Dermis blood vessel endothelial cell (primary cell): ENCODE data around the gene SYVN1. TPM values are rescaled to one million over a fixed set of nuclear protein-coding genes. Genes with fewer than 3 reads are reported as not detected.
"Not testable (repeated sequence)": the region's sequence is repeated elsewhere in the genome, so short reads cannot be mapped to it uniquely, and the experiment has no call there.

ENCODE experiments used
- DNase-seq: peaks from one replicate; pipeline ENCODE4 v3.0.0; 2010
- total RNA-seq: library from RNA; depleted of rRNA; stranded (reverse); fragments of >200 nt; gene quantifications from 2 replicates; pipeline ENCODE4 v1.2.3, GENCODE V29; 2014

The SYVN1 gene
- total RNA-seq: 19.2 and 28.2 TPM in 2 replicates

DNA sequence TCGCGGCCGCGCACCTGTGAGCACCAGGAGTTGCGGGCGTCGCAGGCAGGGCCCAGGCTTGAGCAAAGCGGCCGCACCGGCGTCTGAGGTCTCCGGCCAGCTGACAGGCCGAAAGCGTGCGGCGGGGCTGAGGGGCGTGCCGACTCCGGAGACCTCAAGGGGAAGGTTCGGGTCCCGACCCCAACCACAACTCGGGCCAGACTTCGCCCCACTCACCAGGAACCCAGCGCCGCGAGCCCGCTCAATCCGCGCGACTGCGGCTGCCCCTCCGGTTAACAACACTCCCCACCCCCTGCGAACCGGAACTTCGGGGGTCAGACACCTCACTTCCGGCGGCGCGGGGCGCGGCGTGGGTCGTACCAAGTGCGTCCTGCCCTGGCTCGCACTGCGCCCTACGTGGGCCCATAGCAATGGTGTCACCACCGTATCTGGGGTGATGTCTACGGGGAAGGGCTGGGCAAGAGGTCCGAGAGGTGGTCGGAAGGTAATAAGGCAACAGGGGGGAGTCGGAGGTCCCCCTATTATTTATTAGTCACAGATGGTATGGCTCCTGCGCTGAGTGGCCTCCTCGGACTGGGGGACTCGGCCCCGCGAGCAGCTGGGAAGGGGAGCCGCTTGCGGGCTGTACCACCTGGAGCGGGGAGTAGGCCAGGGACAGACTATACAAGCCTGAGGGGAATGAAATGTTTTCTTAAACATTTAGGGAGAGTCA lies at the start of gene SYVN1:
Gene SYVN1 (minus strand): TSS at position 280 of the 712 bp plus-strand sequence. CDS start 918 bp downstream, outside the sequence.
- DNase-seq: peak; percentile 90

DNA sequence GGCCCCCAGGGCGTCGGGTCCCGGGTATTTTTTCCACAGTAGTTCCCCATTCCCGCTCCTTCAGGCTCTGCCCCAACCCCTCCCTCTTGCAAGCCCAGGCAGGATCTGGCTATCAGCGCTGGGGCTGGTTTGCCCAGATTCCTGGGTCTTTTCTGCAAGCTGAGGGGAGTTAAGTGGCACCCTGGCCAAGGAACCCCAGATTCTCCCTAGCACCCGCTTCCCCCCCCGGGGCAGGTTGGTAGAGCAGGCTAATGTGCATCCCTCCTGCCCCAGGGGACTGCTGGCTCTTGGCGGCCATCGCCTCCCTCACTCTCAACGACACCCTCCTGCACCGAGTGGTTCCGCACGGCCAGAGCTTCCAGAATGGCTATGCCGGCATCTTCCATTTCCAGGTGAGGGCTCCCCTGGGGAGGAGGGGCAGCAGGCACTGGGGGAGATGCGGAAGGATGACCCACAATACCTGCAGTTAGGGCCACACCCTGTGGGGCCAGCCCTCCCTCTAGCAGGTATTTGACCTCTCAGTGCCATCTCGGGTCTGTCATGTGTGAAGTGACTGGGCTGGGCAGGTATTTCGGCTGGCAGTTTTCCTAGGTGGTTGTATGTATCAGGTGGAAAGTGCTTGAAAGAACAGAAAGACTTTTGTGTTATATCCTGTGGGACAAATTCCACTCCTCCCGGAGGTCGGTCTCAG lies 49.0 kb upstream of the SYVN1 start:
- no peak for DNase-seq

DNA sequence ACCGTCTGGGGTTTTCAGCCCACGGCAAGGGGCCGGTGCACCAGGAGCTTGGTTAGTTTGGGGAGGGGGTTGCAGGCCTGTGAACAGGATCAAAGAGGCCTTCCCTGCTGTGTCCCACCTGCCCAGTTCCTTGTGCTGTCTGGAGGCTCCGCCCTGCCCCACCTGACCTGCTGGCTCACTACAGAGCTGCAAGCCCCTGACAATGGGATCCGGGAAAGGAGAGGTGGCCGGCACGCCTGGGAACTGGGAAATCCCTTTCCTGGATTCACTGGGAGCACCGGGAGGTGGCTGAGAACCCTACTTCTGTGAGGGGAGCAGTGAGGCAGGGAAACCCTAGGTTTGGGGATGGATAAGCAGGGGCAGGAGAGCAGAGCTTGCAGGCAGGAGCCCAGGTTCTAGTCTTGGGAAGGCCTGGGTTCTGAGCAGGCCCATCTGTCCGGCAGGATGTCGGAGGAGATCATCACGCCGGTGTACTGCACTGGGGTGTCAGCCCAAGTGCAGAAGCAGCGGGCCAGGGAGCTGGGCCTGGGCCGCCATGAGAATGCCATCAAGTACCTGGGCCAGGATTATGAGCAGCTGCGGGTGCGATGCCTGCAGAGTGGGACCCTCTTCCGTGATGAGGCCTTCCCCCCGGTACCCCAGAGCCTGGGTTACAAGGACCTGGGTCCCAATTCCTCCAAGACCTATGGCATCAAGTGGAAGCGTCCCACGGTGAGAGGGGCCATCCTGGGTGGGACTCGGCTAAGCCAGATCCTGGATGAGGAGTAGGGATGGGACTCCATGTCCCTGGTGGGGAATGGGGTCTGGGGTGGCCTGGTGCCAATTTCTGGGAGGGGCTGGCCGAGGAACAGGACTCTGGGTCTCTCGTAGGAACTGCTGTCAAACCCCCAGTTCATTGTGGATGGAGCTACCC lies 48.2 kb upstream of the SYVN1 start:
- DNase-seq: peak; percentile 49

DNA sequence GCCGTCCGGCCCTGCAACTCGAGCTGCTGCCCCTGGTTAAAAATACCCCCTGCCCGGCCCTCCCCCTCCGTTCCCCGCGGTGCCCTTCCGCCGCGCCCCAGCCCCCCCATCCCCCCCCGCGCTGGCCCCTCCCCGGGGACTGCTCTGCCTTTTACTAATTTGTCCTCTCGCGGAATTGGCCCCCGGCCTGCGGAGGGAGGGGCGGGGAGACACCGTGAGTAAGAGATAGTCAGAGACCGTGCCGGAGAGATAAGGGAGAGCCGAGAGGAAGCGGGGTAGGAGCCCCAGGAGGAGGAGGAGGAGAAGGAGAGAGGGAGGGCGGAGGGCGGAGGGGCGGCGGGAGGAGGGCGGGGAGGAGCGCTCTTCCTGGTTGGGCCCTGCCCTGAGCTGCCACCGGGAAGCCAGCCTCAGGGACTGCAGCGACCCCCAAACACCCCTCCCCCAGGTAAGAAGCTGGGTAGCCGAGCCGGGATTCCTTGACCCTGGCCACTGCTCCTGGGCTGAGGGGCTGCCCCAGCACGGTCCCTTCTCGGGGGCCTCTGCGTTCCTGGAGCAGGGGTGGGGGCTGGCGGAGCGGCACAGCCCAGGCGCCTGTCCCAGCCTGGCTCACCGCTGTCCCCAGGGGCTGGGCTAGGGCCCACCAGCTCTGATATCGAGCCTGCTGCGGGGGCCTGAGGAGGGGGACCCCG lies 47.4 kb upstream of the SYVN1 start, which contains the start of gene CAPN1:
Gene CAPN1 (plus strand): TSS at position 360 of the 689 bp plus-strand sequence. CDS start 774 bp downstream, outside the sequence.
- peak; percentile 62 for DNase-seq

DNA sequence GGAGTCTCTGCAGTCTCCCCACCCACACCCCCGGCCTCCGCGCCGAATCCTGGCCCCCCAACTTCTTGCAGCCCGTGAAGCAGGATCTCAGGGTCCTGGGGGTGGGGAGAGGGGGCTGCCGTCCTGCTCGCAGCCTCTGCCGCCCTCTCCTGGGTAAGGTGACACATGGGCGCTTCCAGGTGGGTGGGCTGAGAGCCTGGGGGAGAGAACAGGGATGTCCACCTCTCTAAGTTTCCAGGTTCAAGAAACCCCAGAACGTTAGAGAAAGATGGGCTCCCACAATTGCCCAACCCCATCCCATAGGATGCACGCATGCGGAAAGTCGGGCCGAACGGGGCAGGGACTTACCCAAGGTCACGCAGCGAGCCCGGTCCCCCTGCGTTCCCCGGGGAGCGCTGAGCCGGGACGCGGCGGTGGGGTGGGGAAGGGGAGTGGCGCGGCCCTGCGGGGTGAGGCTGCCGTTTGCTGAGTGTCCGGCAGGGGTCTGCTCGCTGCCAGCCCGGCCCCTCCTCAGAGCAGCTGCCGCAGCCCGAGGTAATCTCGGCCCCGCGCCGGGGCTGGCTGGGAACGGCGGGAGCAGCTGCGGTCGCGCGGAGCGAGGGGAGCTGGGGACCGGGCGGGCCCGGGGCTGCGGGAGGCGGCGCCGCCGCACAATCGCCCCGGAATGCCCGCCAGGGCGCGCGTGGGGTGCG lies 46.7 kb upstream of the SYVN1 start:
- peak; percentile 71 for DNase-seq

DNA sequence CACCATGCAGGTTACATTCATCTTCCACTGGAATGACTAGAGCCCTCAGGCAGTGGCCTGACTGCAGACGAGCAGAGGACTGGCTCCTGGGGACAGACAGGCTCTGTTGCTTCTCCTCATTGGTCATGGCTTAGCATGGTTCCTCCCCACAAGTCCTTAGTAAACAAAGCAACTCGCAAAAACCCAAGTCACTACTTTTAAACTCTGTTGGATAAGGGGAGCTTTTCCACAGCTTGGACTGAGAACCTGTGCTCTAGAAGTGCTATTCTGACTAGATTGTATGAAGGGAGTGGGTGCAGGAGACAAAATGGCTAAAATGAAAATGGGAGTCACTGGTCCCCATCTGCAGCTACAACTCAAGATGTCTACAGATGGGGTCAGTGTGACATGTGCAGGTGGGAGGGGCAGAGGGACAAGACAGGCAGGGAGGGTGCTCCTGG lies 40.3 kb upstream of the SYVN1 start:
- DNase-seq: not testable (repeated sequence)

DNA sequence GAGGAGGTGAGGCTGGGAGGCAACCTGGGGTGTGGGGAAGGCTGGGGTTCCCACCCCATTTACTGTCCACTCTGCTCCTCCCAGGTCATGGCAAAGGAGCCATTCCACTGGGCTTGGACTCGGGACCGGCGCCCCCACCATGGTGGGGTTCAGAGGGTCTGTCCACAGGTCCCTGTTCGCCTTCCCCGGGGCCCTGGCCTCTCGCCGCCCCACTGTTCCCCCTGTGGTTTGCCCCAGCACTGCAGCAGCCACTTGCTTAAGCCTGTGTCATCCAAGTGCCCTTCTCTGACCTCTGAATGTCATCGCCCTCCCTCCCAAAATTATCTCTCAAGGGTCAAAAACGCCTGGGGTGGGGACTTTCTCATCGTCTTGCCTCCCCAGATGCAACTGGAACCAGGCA lies 38.3 kb upstream of the SYVN1 start:
- no peak for DNase-seq

DNA sequence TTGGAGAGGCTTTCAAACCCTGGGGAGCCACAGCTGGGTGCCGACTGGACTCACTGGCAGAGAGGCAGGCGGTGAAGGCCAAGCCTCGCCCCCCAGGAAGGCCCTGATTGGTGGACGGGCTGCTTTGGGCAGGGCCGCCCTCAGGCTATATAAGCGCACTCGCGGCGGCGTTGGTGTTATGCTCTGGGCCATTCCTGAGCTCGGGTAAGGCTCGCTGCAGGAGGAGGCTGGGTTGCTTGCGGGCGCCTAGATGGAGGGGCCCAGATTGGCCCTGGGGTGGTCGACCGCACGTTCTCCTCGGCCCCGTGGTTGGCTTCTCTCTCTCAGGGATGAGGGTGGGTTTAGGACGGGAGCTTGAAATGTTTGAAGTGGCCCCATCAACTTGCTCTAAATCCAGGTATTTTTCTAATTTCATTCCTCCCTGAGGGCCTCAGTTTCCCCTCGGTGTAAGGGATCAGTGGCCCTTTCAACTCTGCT lies 35.8 kb upstream of the SYVN1 start, which contains the start of gene SPDYC:
Gene SPDYC (plus strand): TSS at position 176 of the 477 bp plus-strand sequence. CDS start 1,125 bp downstream, outside the sequence.
- no peak for DNase-seq

DNA sequence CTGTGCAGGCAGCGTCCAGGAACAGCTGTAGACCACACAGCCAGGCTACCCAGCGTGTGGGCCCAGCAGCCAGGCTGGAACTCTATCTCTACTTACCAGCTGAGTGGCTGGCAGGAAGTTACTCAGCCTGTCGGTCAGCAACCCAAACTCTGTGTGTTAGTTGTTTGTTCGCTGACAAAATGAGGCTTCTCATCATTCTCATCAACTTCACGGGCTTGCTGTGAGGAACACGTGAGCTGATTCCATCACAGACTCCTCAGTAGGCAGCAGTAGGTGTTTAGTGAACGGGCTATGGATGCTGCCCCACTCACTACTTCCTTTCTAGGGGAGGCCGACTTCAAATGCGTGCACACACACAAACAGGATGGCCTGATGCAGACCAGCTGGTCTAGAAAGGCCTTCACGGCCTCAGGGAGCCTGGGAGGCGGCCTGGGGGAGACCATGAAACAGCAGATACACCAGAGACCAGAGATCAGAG lies 34.9 kb upstream of the SYVN1 start:
- peak; percentile 81 for DNase-seq

DNA sequence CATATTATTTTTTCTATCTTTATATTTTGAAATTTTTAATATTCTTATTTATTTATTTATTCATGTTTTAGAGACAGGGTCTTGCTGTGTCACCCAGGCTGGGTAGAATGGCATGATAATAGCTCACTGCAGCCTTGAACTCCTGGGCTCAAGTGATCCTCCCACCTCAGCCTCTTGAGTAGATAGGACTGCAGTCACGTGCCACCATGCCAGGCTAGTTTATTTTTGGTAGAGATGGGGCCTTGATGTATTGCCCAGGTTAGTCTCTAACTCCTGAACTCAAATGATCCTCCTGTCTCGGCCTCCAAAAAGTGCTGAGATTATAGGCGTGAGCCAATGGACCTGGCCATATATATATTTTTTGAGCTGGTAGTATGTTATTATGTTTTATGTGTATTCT lies 33.3 kb upstream of the SYVN1 start:
- DNase-seq: no peak

DNA sequence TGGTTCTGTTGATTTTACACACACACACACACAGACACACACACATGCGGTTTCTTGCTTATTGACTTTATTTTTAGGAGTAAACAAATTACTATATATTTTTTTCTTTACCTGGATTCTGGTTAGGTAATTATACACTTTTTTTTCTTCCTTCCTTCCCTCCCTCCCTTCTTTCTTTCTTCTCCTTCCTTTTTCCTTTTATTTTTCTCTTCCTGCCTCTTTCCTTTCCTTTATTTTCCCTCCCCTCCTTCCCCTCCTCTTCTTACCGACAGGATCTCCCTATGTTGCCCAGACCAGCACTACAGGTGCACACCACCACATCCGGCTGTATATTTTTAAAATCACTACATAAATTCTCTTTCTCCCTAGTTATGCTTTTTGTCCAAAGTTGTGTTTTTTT lies 32.6 kb upstream of the SYVN1 start:
- no peak for DNase-seq

DNA sequence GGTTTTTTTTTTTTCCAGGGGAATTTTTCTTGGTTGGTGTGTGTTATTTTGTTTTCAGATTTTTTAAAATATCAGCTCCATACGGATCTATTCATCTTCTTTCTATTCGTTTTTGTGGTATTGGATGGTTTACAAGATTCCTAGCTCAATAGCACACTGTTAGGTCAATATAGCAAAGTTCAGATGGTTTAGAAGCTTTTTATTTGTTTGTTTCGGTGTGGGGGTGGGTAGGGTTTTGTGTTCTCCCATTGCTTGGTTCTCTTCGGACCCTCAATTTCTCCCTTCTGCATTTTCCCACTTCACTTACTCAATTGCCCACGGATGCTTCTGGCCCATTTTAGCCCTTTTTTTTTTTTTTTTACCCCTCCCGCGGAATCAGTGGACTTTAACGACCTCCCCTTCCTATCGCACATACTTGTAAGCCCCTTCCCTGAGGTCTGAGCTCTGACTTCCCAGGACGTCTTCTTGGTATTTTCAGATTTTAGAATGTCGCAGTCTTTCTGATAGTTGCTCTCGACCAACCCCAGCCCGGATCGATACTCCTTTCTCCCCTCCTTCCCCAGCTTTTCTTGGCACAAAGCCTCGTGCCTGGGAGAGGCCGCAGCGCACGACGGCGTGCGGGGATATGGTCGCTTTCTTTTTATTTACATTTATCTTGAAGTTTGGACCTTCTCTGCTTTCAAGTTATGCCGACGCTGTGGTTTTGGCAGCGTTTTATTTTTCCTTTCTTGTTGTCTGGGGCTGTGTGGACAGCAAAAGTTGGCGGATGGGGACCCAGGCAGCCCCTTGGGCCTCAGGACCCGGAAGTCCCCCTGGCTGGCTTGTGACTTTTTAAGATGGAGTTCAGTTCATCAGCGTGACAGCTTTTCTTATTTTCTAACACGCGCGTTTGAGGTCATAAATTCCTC lies 31.3 kb upstream of the SYVN1 start:
- DNase-seq: no peak

DNA sequence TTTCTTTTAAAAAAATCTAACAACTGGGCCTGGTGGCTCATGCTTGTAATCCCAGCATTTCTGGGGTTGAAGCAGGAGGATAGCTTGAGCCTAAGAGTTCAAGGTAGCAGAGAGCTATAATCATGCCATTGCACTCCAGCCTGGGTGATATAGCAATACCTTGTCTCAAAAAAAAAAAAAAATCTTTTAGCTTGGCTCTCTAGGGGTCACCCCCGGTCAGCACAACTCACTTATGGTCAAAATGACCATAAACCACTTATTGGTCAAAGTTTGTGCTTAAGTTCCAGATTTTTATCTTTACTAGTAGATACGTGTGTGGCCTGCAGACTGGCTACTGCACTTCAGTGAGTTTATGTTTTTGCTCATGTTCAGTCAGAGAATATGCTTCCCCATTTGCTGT lies 29.4 kb upstream of the SYVN1 start:
- no peak for DNase-seq

DNA sequence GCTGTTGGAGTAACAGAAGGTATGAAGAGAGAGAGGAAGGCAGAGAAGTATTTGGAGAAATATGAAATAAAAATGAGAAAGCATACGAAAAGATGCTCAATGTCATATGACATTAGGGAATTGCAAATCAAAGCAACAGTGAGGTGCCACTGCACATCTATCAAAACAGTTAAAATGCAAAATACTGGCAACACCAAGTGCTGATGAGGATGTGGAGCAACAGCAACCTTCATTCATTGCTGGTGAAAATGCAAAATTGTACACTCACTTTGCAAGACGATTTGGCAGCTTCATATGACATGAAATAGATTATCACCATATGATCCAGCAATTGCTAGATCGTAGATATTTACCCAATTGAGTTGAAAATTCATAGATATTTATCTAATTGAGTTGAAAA lies 26.3 kb upstream of the SYVN1 start:
- DNase-seq: no peak

DNA sequence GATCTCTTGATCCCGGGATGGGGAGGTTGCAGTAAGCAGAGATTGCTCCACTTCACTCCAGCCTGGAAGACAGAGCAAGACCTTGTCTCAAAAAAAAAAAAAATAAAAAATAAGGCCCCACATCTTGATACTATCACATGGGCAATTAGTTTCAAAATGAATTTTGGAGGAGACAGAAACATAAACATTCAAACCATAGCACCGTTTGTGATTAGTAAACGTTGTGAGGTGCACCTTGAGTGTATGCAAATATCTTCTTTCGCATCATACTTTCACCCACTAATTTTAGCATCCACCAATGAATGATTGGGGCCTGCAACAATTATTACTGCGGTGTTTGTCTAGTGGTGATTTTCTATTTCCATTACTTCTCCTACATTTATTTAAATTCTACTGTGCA lies 24.7 kb upstream of the SYVN1 start:
- no peak for DNase-seq

DNA sequence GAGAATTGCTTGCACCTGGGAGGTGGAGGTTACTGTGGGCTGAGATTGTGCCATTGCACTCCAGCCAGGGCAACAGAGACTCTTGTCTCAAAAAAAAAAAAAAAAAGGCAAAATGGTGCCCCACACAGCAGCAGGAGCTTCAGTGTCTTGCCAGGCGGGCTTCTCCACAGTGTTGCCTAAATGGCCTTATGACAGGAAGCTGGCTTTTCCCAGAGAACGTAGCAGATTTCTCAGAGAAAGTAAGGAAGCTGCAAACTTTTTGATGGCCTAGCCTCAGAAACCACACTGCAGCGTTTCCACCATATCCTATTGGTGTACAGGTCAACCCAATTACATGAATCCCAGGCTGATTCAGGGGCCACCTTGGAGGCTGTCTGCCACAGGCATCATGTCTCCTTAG lies 23.0 kb upstream of the SYVN1 start:
- no peak for DNase-seq

DNA sequence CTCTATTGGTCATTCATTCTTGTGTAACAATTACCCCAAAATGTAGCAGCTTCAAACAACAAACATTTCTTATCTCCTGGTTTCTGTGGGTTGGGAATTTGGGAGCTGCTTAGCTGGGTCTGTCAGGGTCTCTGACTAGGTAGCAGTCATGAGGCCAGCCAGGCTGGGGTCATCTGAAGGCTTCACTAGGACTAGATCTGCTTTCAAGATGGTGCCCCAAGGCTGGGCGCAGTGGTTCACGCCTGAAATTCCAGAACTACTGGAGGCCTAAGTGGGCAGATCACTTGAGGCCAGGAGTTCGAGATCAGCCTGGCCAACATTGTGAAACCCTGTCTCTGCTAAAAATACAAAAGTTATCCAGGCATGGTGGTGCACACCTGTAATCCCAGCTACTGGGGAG lies 22.6 kb upstream of the SYVN1 start:
- no peak for DNase-seq

DNA sequence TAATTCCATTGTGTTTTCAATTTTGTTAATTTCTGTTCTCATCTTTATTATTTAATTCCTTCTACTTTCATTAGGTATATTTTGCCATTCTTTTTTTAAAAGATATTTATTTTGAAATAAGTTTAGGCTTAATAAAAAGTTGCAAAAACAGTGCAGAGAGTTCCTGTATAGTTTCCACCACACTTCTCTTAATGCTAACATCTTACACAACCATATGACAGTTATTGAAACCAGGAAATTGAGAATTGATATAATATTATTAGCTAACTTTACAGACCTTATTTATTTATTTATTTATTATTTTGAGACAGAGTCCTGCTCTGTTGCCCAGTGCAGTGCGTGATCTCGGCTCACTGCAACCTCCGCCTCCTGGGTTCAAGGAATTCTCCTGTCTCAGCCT lies 21.9 kb upstream of the SYVN1 start:
- DNase-seq: no peak

DNA sequence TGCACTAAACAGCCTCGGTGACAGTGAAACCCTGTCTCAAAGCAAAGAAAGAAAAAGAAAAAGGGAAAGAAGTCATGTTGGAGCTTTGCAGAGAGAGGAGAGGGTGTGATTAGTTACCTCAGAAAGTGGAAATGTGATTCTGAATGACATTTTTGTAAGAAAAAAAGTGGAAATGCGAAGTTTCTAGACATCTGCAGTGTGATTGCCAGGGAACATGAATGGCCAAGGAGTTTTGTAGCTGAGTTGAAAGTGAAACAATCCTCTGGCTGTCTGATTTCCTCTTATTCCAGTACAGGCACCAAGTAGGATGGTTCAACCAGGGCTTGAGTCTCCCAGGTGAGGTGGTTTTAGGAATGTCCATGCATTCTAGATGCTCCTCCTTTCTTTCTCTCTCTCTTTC lies 17.8 kb upstream of the SYVN1 start:
- no peak for DNase-seq

DNA sequence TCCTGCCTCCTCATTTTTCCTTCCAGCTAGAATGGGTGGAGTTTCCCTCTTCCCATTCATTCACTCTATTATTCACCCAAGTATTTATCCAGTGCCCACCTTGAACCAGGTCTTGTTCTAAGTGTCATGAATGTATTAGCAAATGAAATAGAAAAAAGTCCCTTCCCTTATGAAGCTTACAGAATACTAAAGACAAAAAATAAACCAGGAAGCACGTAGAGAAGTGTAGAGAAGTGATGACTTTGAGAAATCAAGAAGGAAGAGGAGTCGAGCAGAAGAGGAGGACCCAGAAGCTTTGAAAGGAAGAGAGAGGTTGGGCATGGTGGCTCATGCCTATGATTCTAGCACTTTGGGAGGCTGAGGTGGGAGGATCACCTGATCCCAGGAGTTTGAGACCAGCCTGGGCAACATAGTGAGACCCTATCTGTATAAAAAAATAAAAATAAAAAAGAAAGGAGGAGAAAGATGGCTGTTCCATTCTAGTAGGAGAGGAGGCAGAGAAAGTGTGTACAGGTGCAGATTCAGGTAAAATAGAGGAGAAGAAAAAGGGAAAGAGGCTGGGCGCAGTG lies 17.1 kb upstream of the SYVN1 start:
- DNase-seq: no peak
